MCF 10A (cell line): Measurements from ENCODE around the gene DNM3. TPM values are rescaled to one million over a fixed set of nuclear protein-coding genes. Genes with fewer than 3 reads are reported as not detected.

Source experiments
- BruUV-seq: library from RNA; stranded (reverse); fragments of 400-500 nt; replicated peaks from 2 replicates; lab custom pipeline; 2021; lab: Mats Ljungman, UMichigan
- CTCF ChIA-PET: fragments of 300-600 bp; sonication (Branson Sonifier 250); formaldehyde crosslinking; extraction: SDS; loops from one replicate; lab custom pipeline; 2021; ENCODE audit warnings: antibody characterized with exemption, inconsistent platforms; lab: Yijun Ruan, JAX
- POLR2A ChIA-PET: fragments of 300-600, 350-650 bp; sonication (Branson Sonifier 250); formaldehyde crosslinking; extraction: SDS; loops from one replicate; lab custom pipeline; 2020; ENCODE audit warnings: antibody characterized with exemption, inconsistent platforms; lab: Yijun Ruan, JAX
- DNase-seq: peaks from one replicate; pipeline ENCODE4 v3.0.0-alpha.2; 2018; ENCODE audit not compliant: unreplicated experiment
- H3K27ac Mint-ChIP-seq: one replicate; pipeline ENCODE4 v1.8.0; 2022; ENCODE audit warnings: mild to moderate bottlenecking, low read depth, mixed read lengths; ENCODE audit not compliant: unreplicated experiment
- H3K27me3 Mint-ChIP-seq: one replicate; pipeline ENCODE4 v1.8.0; 2022; ENCODE audit warnings: mixed read lengths; ENCODE audit not compliant: insufficient read depth, unreplicated experiment
- H3K36me3 Mint-ChIP-seq: one replicate; pipeline ENCODE4 v1.8.0; 2022; ENCODE audit warnings: mild to moderate bottlenecking, moderate library complexity, mixed read lengths; ENCODE audit not compliant: insufficient read depth, unreplicated experiment
- H3K4me1 Mint-ChIP-seq: one replicate; pipeline ENCODE4 v1.8.0; 2022; ENCODE audit warnings: mixed read lengths; ENCODE audit not compliant: insufficient read depth, unreplicated experiment
- H3K4me3 Mint-ChIP-seq: one replicate; pipeline ENCODE4 v1.8.0; 2022; ENCODE audit warnings: mild to moderate bottlenecking, moderate library complexity, mixed read lengths; ENCODE audit not compliant: unreplicated experiment
- H3K9me3 Mint-ChIP-seq: one replicate; pipeline ENCODE4 v1.8.0; 2022; ENCODE audit warnings: mixed read lengths; ENCODE audit not compliant: unreplicated experiment
- CTCF ChIP-seq: fragments of 200-600 bp; IDR thresholded peaks from one replicate; pipeline ENCODE4 v1.8.0; 2022; ENCODE audit warnings: antibody characterized with exemption, mild to moderate bottlenecking; ENCODE audit not compliant: unreplicated experiment
- intact Hi-C: fragments of 100-400 bp; cut with micrococcal nuclease; formaldehyde crosslinking; loops from 2 replicates; pipeline ENCODE4 v1.14.1; 2022
- total RNA-seq: library from RNA; stranded (reverse); gene quantifications from 2 replicates; pipeline ENCODE4 v1.2.3, GENCODE V29; 2022

DNM3 gene
- total RNA-seq, 1 experiment from 2014 or later, result 0.68 TPM

GRCh38 chr1:171941920-171942319 lies 100.6 kb downstream of the DNM3 start:
- intact Hi-C loops, result no loop called here
- Mint-ChIP-seq H3K27me3 (no peaks in the 10 kb centered on the region), H3K4me3 (no peak overlapping the region), H3K9me3 (no peaks in the 10 kb centered on the region), H3K4me1 (no peaks in the 10 kb centered on the region), H3K36me3 (no peaks in the 10 kb centered on the region), H3K27ac (no peak overlapping the region)
- no peak for DNase-seq
- no peak for TF ChIP-seq CTCF
- ChIA-PET CTCF (interaction anchor here (0.6 kb wide), 1 partner anchor 351 kb away, joined by 5 read pairs; no protein-coding TSS in a partner anchor), POLR2A (no interaction called here)
- no TSS peak for BruUV-seq

DNA sequence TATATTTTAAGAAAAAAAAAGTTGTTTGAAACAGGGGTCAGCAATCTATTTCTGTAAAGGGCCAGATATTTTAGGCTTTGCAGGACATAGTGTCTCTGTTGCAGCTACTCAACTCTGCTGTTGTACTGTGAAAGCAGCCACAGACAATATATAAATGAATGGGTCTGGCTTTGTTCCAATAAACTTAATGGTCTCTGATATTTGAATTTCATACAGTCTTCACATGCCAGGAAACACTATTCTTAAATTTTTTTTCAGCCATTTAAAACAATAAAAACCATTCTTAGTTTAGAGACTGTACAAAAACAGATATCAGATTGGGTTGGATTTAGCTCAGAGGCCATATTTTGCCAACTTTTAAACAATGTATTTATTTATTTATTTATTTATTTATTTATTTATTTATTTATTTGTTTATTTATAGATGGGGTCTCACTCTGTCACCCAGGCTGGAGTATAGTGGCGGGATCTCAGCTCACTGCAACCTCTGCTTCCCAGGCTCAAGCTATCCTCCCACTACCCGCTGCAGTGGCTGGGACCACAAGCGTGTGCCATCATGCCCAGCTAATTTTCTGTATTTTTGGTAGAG lies 102.8 kb downstream of the DNM3 start:
- no peaks in the 10 kb centered on the region for H3K4me1 Mint-ChIP-seq
- no TSS peak for BruUV-seq
- H3K27me3 Mint-ChIP-seq, result no peaks in the 10 kb centered on the region
- no peak overlapping the region for H3K27ac Mint-ChIP-seq
- no peak overlapping the region for H3K4me3 Mint-ChIP-seq
- CTCF ChIA-PET, result interaction anchor here (0.7 to 2.9 kb wide), 3 partner anchors 97 to 506 kb away, joined by 4 to 10 read pairs (median 6); no protein-coding TSS in a partner anchor
- H3K9me3 Mint-ChIP-seq, result no peaks in the 10 kb centered on the region
- no peaks in the 10 kb centered on the region for H3K36me3 Mint-ChIP-seq
- TF ChIP-seq CTCF, result no peak
- no peak for DNase-seq
- POLR2A ChIA-PET, result interaction anchor here (0.7 kb wide), 2 partner anchors 47 to 190 kb away, joined by 3 read pairs; no protein-coding TSS in a partner anchor
- intact Hi-C loops, result no loop called here

DNA sequence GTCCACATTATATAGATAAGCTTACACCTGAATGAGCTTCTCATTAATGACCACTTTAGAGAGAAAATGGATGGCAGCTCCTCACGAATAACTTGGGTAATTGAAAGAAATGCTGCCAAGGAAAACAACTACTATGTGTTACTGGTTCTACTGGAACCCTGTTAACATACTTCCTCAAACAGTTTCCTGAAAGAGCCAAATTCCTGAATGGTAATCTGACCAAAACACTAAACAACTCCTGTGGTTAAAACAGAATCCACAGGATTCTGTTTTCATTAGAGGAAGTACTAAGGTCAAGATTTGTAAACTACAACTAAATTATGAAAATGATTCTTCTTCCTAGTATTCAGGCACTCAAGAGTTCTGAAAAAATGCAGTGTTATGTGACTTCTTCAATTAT lies 107.2 kb downstream of the DNM3 start:
- POLR2A ChIA-PET, result no interaction called here
- peak; percentile 18 for DNase-seq

GRCh38 chr1:171949316-171949715 lies 108.0 kb downstream of the DNM3 start:
- Mint-ChIP-seq H3K9me3 (no peaks in the 10 kb centered on the region), H3K4me3 (no peak overlapping the region), H3K27ac (no peak overlapping the region), H3K27me3 (peaks cover 15% of the 10 kb centered on the region), H3K36me3 (no peaks in the 10 kb centered on the region), H3K4me1 (no peaks in the 10 kb centered on the region)
- intact Hi-C loops, result no loop called here
- ChIA-PET POLR2A (no interaction called here), CTCF (no interaction called here)
- no peak for DNase-seq
- TF ChIP-seq CTCF, result no peak
- no TSS peak for BruUV-seq

More for the DNA sequence above, 107.2 kb downstream of the DNM3 start:
- H3K9me3 Mint-ChIP-seq, result no peaks in the 10 kb centered on the region
- no peak for TF ChIP-seq CTCF
- H3K36me3 Mint-ChIP-seq, result no peaks in the 10 kb centered on the region
- H3K4me1 Mint-ChIP-seq, result no peaks in the 10 kb centered on the region
- no peak overlapping the region for H3K27ac Mint-ChIP-seq
- intact Hi-C loops, result no loop called here
- H3K4me3 Mint-ChIP-seq, result no peak overlapping the region
- BruUV-seq, result no TSS peak
- peaks cover 15% of the 10 kb centered on the region for H3K27me3 Mint-ChIP-seq
- CTCF ChIA-PET, result interaction anchor here (0.7 to 2.3 kb wide), 2 partner anchors 36 to 38 kb away, joined by 5 to 6 read pairs; no protein-coding TSS in a partner anchor
